Measurements from ENCODE around the gene ICOSLG. TPM values are rescaled to one million over a fixed set of nuclear protein-coding genes. Genes with fewer than 3 reads are reported as not detected.

Gene ICOSLG
- polyA plus RNA-seq, 3 donors = 5.1 to 14.9 (median 8.4) TPM

GRCh38 chr21:44272284-44272858 lies 31.6 kb upstream of the ICOSLG start:
- no peak for DNase-seq (ENCODE audit: extremely low read depth in 1 of 11, low read depth in 9 of 11, low spot score in 4 of 11)

GRCh38 chr21:44271558-44272283 lies 31.0 kb upstream of the ICOSLG start:
- no peak for DNase-seq (ENCODE audit: extremely low read depth in 1 of 11, low read depth in 9 of 11, low spot score in 4 of 11)

GRCh38 chr21:44269090-44269489 lies 28.3 kb upstream of the ICOSLG start:
- DNase-seq (ENCODE audit: extremely low read depth in 1 of 11, low read depth in 9 of 11, low spot score in 4 of 11) = no peak

- no peak for DNase-seq (ENCODE audit: extremely low read depth in 1 of 11, low read depth in 9 of 11, low spot score in 4 of 11)
Observed at GRCh38 chr21:44267655-44268142, 27.0 kb upstream of the ICOSLG start.

GRCh38 chr21:44265734-44266270 lies 25.1 kb upstream of the ICOSLG start:
- DNase-seq (ENCODE audit: extremely low read depth in 1 of 11, low read depth in 9 of 11, low spot score in 4 of 11) = no peak

GRCh38 chr21:44263768-44264167 lies 23.0 kb upstream of the ICOSLG start:
- no peak for DNase-seq (ENCODE audit: extremely low read depth in 1 of 11, low read depth in 9 of 11, low spot score in 4 of 11)

- peak in 5 of 11 donors; percentile 15 to 54 (median 34) for DNase-seq (ENCODE audit: extremely low read depth in 1 of 11, low read depth in 9 of 11, low spot score in 4 of 11)
Observed at GRCh38 chr21:44263221-44263760, 22.5 kb upstream of the ICOSLG start.

GRCh38 chr21:44262338-44263056 lies 21.8 kb upstream of the ICOSLG start:
- no peak for DNase-seq (ENCODE audit: extremely low read depth in 1 of 11, low read depth in 9 of 11, low spot score in 4 of 11)

GRCh38 chr21:44261675-44262295 lies 21.0 kb upstream of the ICOSLG start, which contains the start of gene DNMT3L:
TSS of gene DNMT3L (minus strand) at chr21:44261897. CDS start at chr21:44261259, 638 bp downstream.
- DNase-seq (ENCODE audit: extremely low read depth in 1 of 11, low read depth in 9 of 11, low spot score in 4 of 11) = no peak

- no peak for DNase-seq (ENCODE audit: extremely low read depth in 1 of 11, low read depth in 9 of 11, low spot score in 4 of 11)
Observed at GRCh38 chr21:44260791-44261631, 20.3 kb upstream of the ICOSLG start.

- no peak for DNase-seq (ENCODE audit: extremely low read depth in 1 of 11, low read depth in 9 of 11, low spot score in 4 of 11)
Observed at GRCh38 chr21:44260066-44260465, 19.3 kb upstream of the ICOSLG start.

- no peak for DNase-seq (ENCODE audit: extremely low read depth in 1 of 11, low read depth in 9 of 11, low spot score in 4 of 11)
Observed at GRCh38 chr21:44259082-44259705, 18.5 kb upstream of the ICOSLG start.

- no peak for DNase-seq (ENCODE audit: extremely low read depth in 1 of 11, low read depth in 9 of 11, low spot score in 4 of 11)
Observed at GRCh38 chr21:44258056-44258725, 17.4 kb upstream of the ICOSLG start.

GRCh38 chr21:44255511-44255981 lies 14.8 kb upstream of the ICOSLG start:
- no peak for DNase-seq (ENCODE audit: extremely low read depth in 1 of 11, low read depth in 9 of 11, low spot score in 4 of 11)

GRCh38 chr21:44253832-44254710 lies 13.3 kb upstream of the ICOSLG start:
- DNase-seq (ENCODE audit: extremely low read depth in 1 of 11, low read depth in 9 of 11, low spot score in 4 of 11) = no peak
